ENCODE results near the gene GNPTG.

Gene GNPTG

GRCh38 chr16:1397779-1398178 lies 46.0 kb downstream of the GNPTG start:
- DNase-seq (ENCODE audit: low read depth) = no peak
- no peak overlapping the region for H3K4me3 ChIP-seq (ENCODE audit: low read length)
- TF ChIP-seq, protein P1, sequence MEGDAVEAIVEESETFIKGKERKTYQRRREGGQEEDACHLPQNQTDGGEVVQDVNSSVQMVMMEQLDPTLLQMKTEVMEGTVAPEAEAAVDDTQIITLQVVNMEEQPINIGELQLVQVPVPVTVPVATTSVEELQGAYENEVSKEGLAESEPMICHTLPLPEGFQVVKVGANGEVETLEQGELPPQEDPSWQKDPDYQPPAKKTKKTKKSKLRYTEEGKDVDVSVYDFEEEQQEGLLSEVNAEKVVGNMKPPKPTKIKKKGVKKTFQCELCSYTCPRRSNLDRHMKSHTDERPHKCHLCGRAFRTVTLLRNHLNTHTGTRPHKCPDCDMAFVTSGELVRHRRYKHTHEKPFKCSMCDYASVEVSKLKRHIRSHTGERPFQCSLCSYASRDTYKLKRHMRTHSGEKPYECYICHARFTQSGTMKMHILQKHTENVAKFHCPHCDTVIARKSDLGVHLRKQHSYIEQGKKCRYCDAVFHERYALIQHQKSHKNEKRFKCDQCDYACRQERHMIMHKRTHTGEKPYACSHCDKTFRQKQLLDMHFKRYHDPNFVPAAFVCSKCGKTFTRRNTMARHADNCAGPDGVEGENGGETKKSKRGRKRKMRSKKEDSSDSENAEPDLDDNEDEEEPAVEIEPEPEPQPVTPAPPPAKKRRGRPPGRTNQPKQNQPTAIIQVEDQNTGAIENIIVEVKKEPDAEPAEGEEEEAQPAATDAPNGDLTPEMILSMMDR (IDR thresholded peaks at IDR 0.05; ENCODE audit: insufficient read depth, low read depth, low read length, missing control alignments) = no peak

DNA sequence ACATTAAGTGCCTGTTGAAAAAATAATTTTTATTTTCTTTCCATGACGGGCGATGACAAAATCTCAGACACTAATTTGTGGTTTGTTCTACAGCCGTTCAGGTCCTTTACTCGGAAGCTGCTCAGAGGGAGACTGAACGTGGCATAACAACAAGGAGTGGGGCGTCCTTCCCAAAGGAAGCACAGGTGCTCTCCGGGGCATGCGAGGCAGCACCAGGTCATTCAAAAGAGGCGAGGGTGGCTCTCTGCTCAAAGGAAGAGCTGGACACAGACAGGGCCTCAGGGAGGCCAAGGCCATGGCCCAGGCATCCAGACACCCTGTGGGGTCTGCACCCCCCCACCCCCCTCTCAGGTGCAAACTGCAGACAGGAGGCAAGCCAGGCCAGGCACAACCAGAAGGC lies 46.6 kb downstream of the GNPTG start:
- TF ChIP-seq, protein P1 (IDR thresholded peaks at IDR 0.05; ENCODE audit: insufficient read depth, low read depth, low read length, missing control alignments) = no peak
- DNase-seq (ENCODE audit: low read depth) = no peak
- no peak overlapping the region for H3K4me3 ChIP-seq (ENCODE audit: low read length)

DNA sequence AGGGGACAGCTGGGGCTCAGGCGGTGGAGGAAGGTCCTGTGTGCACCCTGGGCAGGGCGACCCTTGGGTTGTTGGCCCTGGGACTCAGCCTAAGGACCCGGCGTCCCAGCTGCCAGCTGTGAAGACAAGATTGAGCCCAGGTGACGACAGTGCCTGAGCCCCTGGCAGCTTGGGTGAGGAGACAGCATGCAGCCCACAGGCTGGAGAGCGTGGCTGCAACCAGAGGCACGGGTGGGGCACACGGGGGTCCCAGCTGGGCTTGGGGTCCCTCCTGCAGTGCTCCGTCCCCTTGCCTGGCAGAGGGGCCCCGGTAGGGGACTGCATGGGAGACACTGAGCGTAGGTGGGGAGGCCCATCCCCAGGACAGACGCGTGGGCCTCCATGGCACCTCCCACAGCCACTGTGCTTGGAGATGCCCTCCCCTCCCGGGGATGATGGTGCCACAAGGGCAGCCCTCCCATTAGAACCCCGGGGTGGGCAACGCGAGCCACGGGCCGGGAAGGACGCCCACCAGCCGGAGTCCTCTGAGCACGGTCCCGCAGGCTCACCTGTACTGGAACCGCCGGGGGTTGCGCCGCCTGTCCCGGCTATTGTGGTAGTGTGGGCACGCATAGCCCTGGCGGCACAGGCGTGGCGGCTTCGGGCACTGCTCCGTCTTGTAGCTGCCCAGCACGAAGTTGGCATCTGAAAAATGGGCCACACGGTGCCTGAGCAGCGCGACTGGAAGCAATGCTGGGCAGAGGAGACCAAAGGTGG lies 47.3 kb downstream of the GNPTG start:
- no peak overlapping the region for H3K4me3 ChIP-seq (ENCODE audit: low read length)
- DNase-seq (ENCODE audit: low read depth) = no peak
- TF ChIP-seq, protein P1 (IDR thresholded peaks at IDR 0.05; ENCODE audit: insufficient read depth, low read depth, low read length, missing control alignments) = no peak

- H3K4me3 ChIP-seq (ENCODE audit: low read length) = no peak overlapping the region
- no peak for DNase-seq (ENCODE audit: low read depth)
- TF ChIP-seq, protein P1 (IDR thresholded peaks at IDR 0.05; ENCODE audit: insufficient read depth, low read depth, low read length, missing control alignments) = no peak
Measured at GRCh38 chr16:1401061-1401757, 49.5 kb downstream of the GNPTG start.

GRCh38 chr16:1401758-1402154 lies 50.0 kb downstream of the GNPTG start:
- no peak for DNase-seq (ENCODE audit: low read depth)

GRCh38 chr16:1403036-1403435 lies 51.3 kb downstream of the GNPTG start:
- DNase-seq (ENCODE audit: low read depth) = no peak
- TF ChIP-seq, protein P1 (IDR thresholded peaks at IDR 0.05; ENCODE audit: insufficient read depth, low read depth, low read length, missing control alignments) = no peak

More at GRCh38 chr16:1401758-1402154, 50.0 kb downstream of the GNPTG start:
- TF ChIP-seq, protein P1 (IDR thresholded peaks at IDR 0.05; ENCODE audit: insufficient read depth, low read depth, low read length, missing control alignments) = no peak
- H3K4me3 ChIP-seq (ENCODE audit: low read length) = no peak overlapping the region

More at GRCh38 chr16:1403036-1403435, 51.3 kb downstream of the GNPTG start:
- no peak overlapping the region for H3K4me3 ChIP-seq (ENCODE audit: low read length)

Measured in epithelial cell of esophagus (primary cell).